ENCODE data around the gene PDE1C. TPM values are rescaled to one million over a fixed set of nuclear protein-coding genes. Genes with fewer than 3 reads are reported as not detected.

PDE1C gene
- total RNA-seq: under 1 TPM in 1 of 5 experiments, not detected in 4; 0.21 TPM
- not detected for polyA plus RNA-seq
- total RNA-seq: not detected

DNA sequence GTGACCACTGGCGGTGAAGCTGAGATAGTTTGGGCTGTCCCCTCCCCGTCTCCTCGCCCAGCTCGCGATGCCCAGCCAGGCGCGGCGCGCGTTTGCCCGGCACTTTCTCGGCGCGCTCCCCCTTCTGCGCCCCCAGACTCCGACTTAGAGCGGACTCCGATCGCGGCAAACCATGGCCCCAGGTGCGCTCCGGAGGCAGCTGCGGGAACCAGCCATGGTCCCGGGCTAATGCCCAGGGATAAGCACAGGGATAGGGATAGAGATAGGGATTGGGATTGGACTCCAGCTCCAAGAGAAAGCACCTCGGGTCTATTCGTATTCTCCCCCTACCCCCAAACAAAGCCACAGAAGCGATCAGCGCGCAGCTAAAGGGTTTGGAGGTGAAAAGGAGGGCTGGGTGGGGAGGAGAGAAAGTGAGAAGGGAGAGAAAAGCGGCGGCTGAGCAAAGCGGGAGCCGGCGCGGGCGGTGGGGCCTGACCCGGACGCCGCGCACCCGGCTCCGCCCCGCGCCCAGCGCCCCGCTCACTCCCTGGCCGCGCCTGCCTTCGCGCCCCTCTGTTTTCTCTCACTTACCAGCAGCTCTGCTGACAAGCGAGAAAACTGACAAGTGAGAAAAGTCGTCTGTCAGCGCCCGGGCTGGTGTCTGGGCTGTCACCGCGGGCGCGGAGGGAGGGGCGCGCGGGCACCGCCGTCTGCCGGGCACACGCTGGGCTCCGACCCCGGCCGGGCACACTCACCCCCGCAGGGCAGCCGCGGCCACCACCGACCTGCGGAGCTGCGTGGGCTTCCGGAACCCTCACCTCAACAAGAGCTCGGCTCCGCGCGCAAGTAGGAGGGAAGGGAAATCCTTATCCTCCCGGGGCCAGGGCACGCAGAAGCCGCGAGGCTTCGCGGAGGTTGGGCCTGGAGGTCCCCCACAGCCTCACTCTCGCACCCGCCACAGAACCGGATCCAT lies at the start of gene PDE1C:
Gene PDE1C (minus strand): TSS at position 2 of the 955 bp plus-strand sequence.
- Mint-ChIP-seq H3K27me3 (peaks cover 26 to 49% (median 42%) of the 10 kb centered on the region in 5 donors), H3K36me3 (peaks cover 0 to 7% (median 0%) of the 10 kb centered on the region in 5 donors), H3K9me3 (peaks cover 0 to 8% (median 2%) of the 10 kb centered on the region in 11 donors), H3K27ac (no peak within 1 kb of the TSS), H3K4me3 (peak within 1 kb of the TSS in 2 of 10 donors; percentile 33 to 43), H3K4me1 (peaks cover 0 to 4% (median 0%) of the 10 kb centered on the region in 7 donors)
- intact Hi-C loops (cut with micrococcal nuclease): no loop called here
- Histone ChIP-seq H3K27ac (ENCODE audit: low read depth, low read length) (no peak within 1 kb of the TSS), H3K36me3 (ENCODE audit: control insufficient read depth in 2 of 3, insufficient read depth in 3 of 3, low read length in 3 of 3) (no peaks in the 10 kb centered on the region), H3K9me3 (ENCODE audit: control insufficient read depth in 2 of 3, low read length in 3 of 3) (no peaks in the 10 kb centered on the region), H3K4me1 (ENCODE audit: control insufficient read depth in 2 of 2, insufficient read depth in 2 of 2, low read length in 2 of 2) (no peaks in the 10 kb centered on the region), H3K27me3 (ENCODE audit: control insufficient read depth in 2 of 2, insufficient read depth in 2 of 2, low read length in 2 of 2) (no peaks in the 10 kb centered on the region), H3K4me3 (ENCODE audit: low read length) (no peak within 1 kb of the TSS)
- CTCF ChIA-PET: no interaction called here
- POLR2A ChIA-PET: no interaction called here
- ATAC-seq (no peak), DNase-seq (no peak)

DNA sequence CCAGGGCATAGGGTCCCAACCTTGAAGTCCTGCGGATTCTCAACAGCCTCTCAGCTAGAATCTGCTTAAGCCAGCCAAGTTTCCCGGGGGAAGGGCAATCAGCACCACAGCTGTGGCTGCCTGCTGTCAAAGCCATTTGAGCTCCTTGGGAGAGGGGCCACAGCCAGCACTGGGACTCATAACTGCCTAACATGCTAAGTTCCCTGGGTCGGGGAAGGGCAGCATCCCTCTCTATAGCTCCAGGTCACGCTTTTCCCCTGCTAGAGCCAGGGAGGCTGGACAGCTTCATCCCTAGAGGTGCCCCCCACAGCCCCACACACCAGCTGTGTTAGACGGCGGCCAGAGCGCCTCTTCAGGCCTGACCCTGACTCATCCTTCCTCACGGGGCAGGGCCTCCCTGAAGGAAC lies 49.6 kb upstream of the PDE1C start:
- H3K27ac Mint-ChIP-seq: no peak overlapping the region
- no peaks in the 10 kb centered on the region for H3K4me1 Mint-ChIP-seq
- ChIA-PET POLR2A (no interaction called here), CTCF (no interaction called here)
- peaks cover 0 to 41% (median 10%) of the 10 kb centered on the region in 11 donors for H3K9me3 Mint-ChIP-seq
- H3K4me3 Mint-ChIP-seq: no peak overlapping the region
- intact Hi-C loops (cut with micrococcal nuclease): no loop called here
- Histone ChIP-seq H3K27ac (ENCODE audit: low read depth, low read length) (no peak overlapping the region), H3K9me3 (ENCODE audit: control insufficient read depth in 2 of 3, low read length in 3 of 3) (no peaks in the 10 kb centered on the region), H3K4me3 (ENCODE audit: low read length) (no peak overlapping the region), H3K4me1 (ENCODE audit: control insufficient read depth in 2 of 2, insufficient read depth in 2 of 2, low read length in 2 of 2) (no peaks in the 10 kb centered on the region), H3K27me3 (ENCODE audit: control insufficient read depth in 2 of 2, insufficient read depth in 2 of 2, low read length in 2 of 2) (no peaks in the 10 kb centered on the region), H3K36me3 (ENCODE audit: control insufficient read depth in 2 of 3, insufficient read depth in 3 of 3, low read length in 3 of 3) (no peaks in the 10 kb centered on the region)
- H3K27me3 Mint-ChIP-seq: no peaks in the 10 kb centered on the region
- DNase-seq: no peak
- H3K36me3 Mint-ChIP-seq: peaks cover 0 to 6% (median 0%) of the 10 kb centered on the region in 5 donors
- no peak for ATAC-seq

DNA sequence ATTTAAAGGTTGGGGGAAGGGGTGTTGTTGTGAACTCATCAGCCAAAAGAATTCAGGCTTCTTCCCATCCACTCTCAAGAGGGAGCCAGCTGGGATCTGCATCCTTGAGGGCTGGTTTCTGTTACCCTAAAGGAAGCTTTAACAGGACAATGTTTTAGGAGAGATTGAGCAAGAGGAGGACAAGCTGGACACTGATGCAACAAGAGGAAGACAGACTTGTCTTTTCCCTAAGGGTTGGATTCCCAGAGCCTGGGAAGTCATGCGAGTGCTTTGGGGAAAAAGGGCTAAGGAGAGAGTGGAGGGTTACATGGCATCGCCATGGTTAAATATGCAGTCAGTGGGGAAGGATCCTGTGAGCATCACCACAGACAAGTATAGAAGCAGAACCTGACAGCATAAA lies 47.6 kb upstream of the PDE1C start:
- Mint-ChIP-seq H3K9me3 (peaks cover 1 to 25% (median 10%) of the 10 kb centered on the region in 11 donors), H3K4me3 (no peak overlapping the region), H3K36me3 (peaks cover 0 to 6% (median 0%) of the 10 kb centered on the region in 5 donors), H3K27ac (no peak overlapping the region), H3K4me1 (no peaks in the 10 kb centered on the region), H3K27me3 (no peaks in the 10 kb centered on the region)
- POLR2A ChIA-PET: no interaction called here
- no peak for DNase-seq
- no peaks in the 10 kb centered on the region for H3K36me3 ChIP-seq (ENCODE audit: control insufficient read depth in 2 of 3, insufficient read depth in 3 of 3, low read length in 3 of 3)
- H3K4me1 ChIP-seq (ENCODE audit: control insufficient read depth in 2 of 2, insufficient read depth in 2 of 2, low read length in 2 of 2): no peaks in the 10 kb centered on the region
- H3K9me3 ChIP-seq (ENCODE audit: control insufficient read depth in 2 of 3, low read length in 3 of 3): no peaks in the 10 kb centered on the region
- intact Hi-C loops (cut with micrococcal nuclease): no loop called here
- no peak overlapping the region for H3K4me3 ChIP-seq (ENCODE audit: low read length)
- CTCF ChIA-PET: no interaction called here
- ATAC-seq: no peak
- H3K27ac ChIP-seq (ENCODE audit: low read depth, low read length): no peak overlapping the region
- no peaks in the 10 kb centered on the region for H3K27me3 ChIP-seq (ENCODE audit: control insufficient read depth in 2 of 2, insufficient read depth in 2 of 2, low read length in 2 of 2)

DNA sequence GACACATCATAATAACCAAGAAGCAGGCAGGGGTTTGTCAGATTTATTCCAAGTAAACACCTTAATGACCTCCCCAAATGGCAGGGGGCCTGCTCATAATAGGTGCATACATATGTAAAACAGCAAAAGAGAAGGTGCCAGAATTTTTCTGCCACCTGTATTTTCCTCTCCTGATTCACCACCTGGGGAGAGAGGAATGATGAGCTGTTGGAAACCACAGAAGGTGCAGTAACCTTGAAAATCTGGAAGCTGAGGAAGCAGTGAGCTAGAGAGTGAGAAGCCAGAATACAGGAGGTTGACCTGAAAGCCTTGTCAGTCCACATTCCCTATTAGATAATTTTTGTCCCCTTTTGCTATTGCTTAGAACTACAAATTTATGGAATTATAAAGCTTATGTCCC lies 46.2 kb upstream of the PDE1C start:
- POLR2A ChIA-PET: no interaction called here
- peaks cover 0 to 22% (median 7%) of the 10 kb centered on the region in 11 donors for H3K9me3 Mint-ChIP-seq
- H3K4me3 Mint-ChIP-seq: no peak overlapping the region

DNA sequence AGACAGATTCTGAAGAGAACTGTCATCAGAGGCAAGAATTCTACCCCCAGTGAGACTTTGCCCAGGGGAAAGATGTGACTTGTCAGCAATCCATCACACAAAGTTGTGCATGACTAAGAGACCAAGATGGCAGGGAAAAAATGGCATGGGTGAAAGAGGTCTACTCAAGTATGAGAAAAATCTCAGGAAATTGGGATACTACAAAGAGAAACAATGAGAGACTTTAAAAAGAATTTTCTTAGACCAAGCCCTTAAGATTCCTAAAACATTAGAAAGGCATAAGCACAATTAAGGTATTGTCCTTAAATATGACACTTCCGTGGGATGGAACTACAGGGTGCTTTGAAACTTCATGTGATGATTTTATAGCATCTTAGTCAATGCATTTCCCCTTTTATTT lies 45.6 kb upstream of the PDE1C start:
- H3K4me3 ChIP-seq (ENCODE audit: low read length): no peak overlapping the region
- DNase-seq (no peak), ATAC-seq (no peak)
- intact Hi-C loops (cut with micrococcal nuclease): no loop called here
- H3K9me3 ChIP-seq (ENCODE audit: control insufficient read depth in 2 of 3, low read length in 3 of 3): peaks cover 0 to 6% (median 0%) of the 10 kb centered on the region in 3 experiments
- no peak overlapping the region for H3K4me3 Mint-ChIP-seq
- H3K27me3 Mint-ChIP-seq: no peaks in the 10 kb centered on the region
- H3K27ac Mint-ChIP-seq: no peak overlapping the region
- no peaks in the 10 kb centered on the region for H3K36me3 ChIP-seq (ENCODE audit: control insufficient read depth in 2 of 3, insufficient read depth in 3 of 3, low read length in 3 of 3)
- H3K4me1 ChIP-seq (ENCODE audit: control insufficient read depth in 2 of 2, insufficient read depth in 2 of 2, low read length in 2 of 2): no peaks in the 10 kb centered on the region
- ChIA-PET CTCF (no interaction called here), POLR2A (no interaction called here)
- no peak overlapping the region for H3K27ac ChIP-seq (ENCODE audit: low read depth, low read length)
- H3K36me3 Mint-ChIP-seq: peaks cover 0 to 3% (median 0%) of the 10 kb centered on the region in 5 donors
- no peaks in the 10 kb centered on the region for H3K4me1 Mint-ChIP-seq
- H3K27me3 ChIP-seq (ENCODE audit: control insufficient read depth in 2 of 2, insufficient read depth in 2 of 2, low read length in 2 of 2): no peaks in the 10 kb centered on the region
- H3K9me3 Mint-ChIP-seq: peaks cover 0 to 23% (median 9%) of the 10 kb centered on the region in 11 donors

More for the DNA sequence above, 46.2 kb upstream of the PDE1C start:
- Mint-ChIP-seq H3K27ac (no peak overlapping the region), H3K4me1 (no peaks in the 10 kb centered on the region), H3K36me3 (peaks cover 0 to 6% (median 0%) of the 10 kb centered on the region in 5 donors), H3K27me3 (no peaks in the 10 kb centered on the region)
- Histone ChIP-seq H3K36me3 (ENCODE audit: control insufficient read depth in 2 of 3, insufficient read depth in 3 of 3, low read length in 3 of 3) (no peaks in the 10 kb centered on the region), H3K4me1 (ENCODE audit: control insufficient read depth in 2 of 2, insufficient read depth in 2 of 2, low read length in 2 of 2) (no peaks in the 10 kb centered on the region), H3K27me3 (ENCODE audit: control insufficient read depth in 2 of 2, insufficient read depth in 2 of 2, low read length in 2 of 2) (no peaks in the 10 kb centered on the region), H3K4me3 (ENCODE audit: low read length) (no peak overlapping the region), H3K9me3 (ENCODE audit: control insufficient read depth in 2 of 3, low read length in 3 of 3) (peaks cover 0 to 2% (median 0%) of the 10 kb centered on the region in 3 experiments), H3K27ac (ENCODE audit: low read depth, low read length) (no peak overlapping the region)
- CTCF ChIA-PET: no interaction called here
- intact Hi-C loops (cut with micrococcal nuclease): no loop called here
- no peak for DNase-seq
- no peak for ATAC-seq

GRCh38 chr7:32108651-32109050 lies 38.4 kb upstream of the PDE1C start:
- H3K36me3 Mint-ChIP-seq: no peaks in the 10 kb centered on the region
- ChIA-PET CTCF (no interaction called here), POLR2A (no interaction called here)
- DNase-seq (no peak), ATAC-seq (no peak)
- intact Hi-C loops (cut with micrococcal nuclease): no loop called here
- Histone ChIP-seq H3K4me1 (ENCODE audit: control insufficient read depth in 2 of 2, insufficient read depth in 2 of 2, low read length in 2 of 2) (no peaks in the 10 kb centered on the region), H3K27me3 (ENCODE audit: control insufficient read depth in 2 of 2, insufficient read depth in 2 of 2, low read length in 2 of 2) (no peaks in the 10 kb centered on the region), H3K36me3 (ENCODE audit: control insufficient read depth in 2 of 3, insufficient read depth in 3 of 3, low read length in 3 of 3) (no peaks in the 10 kb centered on the region), H3K27ac (ENCODE audit: low read depth, low read length) (no peak overlapping the region), H3K4me3 (ENCODE audit: low read length) (no peak overlapping the region), H3K9me3 (ENCODE audit: control insufficient read depth in 2 of 3, low read length in 3 of 3) (peaks cover 0 to 6% (median 0%) of the 10 kb centered on the region in 3 experiments)
- no peak overlapping the region for H3K27ac Mint-ChIP-seq
- no peaks in the 10 kb centered on the region for H3K27me3 Mint-ChIP-seq
- no peaks in the 10 kb centered on the region for H3K4me1 Mint-ChIP-seq
- no peak overlapping the region for H3K4me3 Mint-ChIP-seq
- peaks cover 0 to 51% (median 16%) of the 10 kb centered on the region in 11 donors for H3K9me3 Mint-ChIP-seq

DNA sequence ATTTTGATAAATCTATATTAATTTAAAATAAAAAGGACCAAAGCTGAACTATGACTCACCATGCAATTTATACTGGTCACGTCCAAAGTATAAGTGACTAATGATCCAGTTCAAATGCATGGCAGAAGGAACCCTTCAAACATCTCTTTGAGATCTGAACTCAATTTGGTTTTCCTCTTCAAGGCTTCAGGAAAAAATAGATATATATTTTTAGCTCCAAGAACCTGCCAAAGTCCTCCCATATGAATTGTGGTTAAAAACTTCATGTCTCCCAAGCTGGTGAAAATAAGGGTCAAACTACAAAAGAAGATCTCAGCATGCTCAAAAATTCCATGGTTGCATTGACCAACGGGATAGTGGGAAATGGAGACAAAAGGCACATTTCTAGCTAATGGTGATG lies 34.6 kb upstream of the PDE1C start:
- Histone ChIP-seq H3K27ac (ENCODE audit: low read depth, low read length) (no peak overlapping the region), H3K27me3 (ENCODE audit: control insufficient read depth in 2 of 2, insufficient read depth in 2 of 2, low read length in 2 of 2) (no peaks in the 10 kb centered on the region), H3K9me3 (ENCODE audit: control insufficient read depth in 2 of 3, low read length in 3 of 3) (no peaks in the 10 kb centered on the region), H3K4me1 (ENCODE audit: control insufficient read depth in 2 of 2, insufficient read depth in 2 of 2, low read length in 2 of 2) (no peaks in the 10 kb centered on the region), H3K36me3 (ENCODE audit: control insufficient read depth in 2 of 3, insufficient read depth in 3 of 3, low read length in 3 of 3) (no peaks in the 10 kb centered on the region), H3K4me3 (ENCODE audit: low read length) (no peak overlapping the region)
- DNase-seq: no peak
- Mint-ChIP-seq H3K9me3 (peaks cover 0 to 33% (median 8%) of the 10 kb centered on the region in 11 donors), H3K4me3 (no peak overlapping the region), H3K4me1 (no peaks in the 10 kb centered on the region), H3K27ac (no peak overlapping the region), H3K36me3 (no peaks in the 10 kb centered on the region), H3K27me3 (no peaks in the 10 kb centered on the region)
- intact Hi-C loops (cut with micrococcal nuclease): no loop called here
- ChIA-PET CTCF (no interaction called here), POLR2A (no interaction called here)
- ATAC-seq: no peak

All from naive thymus-derived CD4-positive, alpha-beta T cell (primary cell).